Gastrocnemius medialis (tissue), 4 donors: ENCODE measurements around the gene PIGA.

ENCODE experiments used
- POLR2A ChIP-seq, 2 donors: fragments of 450-650 bp; IDR thresholded peaks; one replicate each; pipeline ENCODE4 v1.6.1; 2017; ENCODE audit warnings: antibody characterized with exemption in 2 of 2, mild to moderate bottlenecking in 2 of 2, moderate library complexity in 2 of 2
- TF ChIP-seq, protein P1 (sequence below), 5 experiments: fragments of 450-650 bp in 3 of 5; fragments of 200-600 bp in 2 of 5; sonication (generic) in 2 of 5; IDR thresholded peaks in 4 of 5; conservative IDR thresholded peaks in 1 of 5; 1 replicate in 4 of 5; 2 replicates in 1 of 5; pipeline ENCODE4 v1.5.1; 2016 to 2019; ENCODE audit warnings: antibody characterized with exemption in 5 of 5, mild to moderate bottlenecking in 3 of 5, moderate library complexity in 3 of 5

DNA sequence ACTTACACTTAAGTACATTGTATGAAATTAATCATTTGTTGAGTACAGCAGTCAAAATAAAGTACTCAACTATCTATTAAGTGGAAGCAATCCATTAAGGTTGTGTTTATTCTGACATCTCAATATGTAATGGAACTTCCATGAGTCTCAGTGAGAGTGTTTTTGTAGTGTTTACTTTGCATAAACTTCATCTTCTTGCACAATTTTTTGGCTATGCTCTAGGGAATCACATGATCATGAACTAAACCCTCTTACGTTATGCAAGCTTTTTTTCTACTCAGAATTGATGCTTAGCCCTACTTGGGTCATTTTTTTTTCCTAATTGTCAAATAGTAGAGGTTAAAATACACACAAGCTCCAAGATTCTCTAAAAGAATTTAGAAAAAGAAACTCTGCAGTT lies 21.1 kb upstream of the PIGA start:
- TF ChIP-seq, protein P1, sequence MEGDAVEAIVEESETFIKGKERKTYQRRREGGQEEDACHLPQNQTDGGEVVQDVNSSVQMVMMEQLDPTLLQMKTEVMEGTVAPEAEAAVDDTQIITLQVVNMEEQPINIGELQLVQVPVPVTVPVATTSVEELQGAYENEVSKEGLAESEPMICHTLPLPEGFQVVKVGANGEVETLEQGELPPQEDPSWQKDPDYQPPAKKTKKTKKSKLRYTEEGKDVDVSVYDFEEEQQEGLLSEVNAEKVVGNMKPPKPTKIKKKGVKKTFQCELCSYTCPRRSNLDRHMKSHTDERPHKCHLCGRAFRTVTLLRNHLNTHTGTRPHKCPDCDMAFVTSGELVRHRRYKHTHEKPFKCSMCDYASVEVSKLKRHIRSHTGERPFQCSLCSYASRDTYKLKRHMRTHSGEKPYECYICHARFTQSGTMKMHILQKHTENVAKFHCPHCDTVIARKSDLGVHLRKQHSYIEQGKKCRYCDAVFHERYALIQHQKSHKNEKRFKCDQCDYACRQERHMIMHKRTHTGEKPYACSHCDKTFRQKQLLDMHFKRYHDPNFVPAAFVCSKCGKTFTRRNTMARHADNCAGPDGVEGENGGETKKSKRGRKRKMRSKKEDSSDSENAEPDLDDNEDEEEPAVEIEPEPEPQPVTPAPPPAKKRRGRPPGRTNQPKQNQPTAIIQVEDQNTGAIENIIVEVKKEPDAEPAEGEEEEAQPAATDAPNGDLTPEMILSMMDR (IDR thresholded peaks at IDR 0.05 in 4 of 5, conservative IDR thresholded peaks at IDR 0.05 in 1 of 5), result no peak
- no peak for TF ChIP-seq POLR2A (IDR thresholded peaks at IDR 0.05)
